ENCODE measurements around the gene RAB21.

GRCh38 chr12:71718611-71719010, 36.1 kb upstream of the RAB21 start:
- TF ChIP-seq YY1 (IDR thresholded peaks at IDR 0.05; ENCODE audit: insufficient read depth, insufficient read length) (no peak), ZNF274 (IDR thresholded peaks at IDR 0.05; ENCODE audit: low read depth, low read length) (no peak)

Measured in NT2/D1 (cell line).